ENCODE measurements around the gene ARSD. TPM values are rescaled to one million over a fixed set of nuclear protein-coding genes. Genes with fewer than 3 reads are reported as not detected.

ARSD gene
- total RNA-seq, 1 experiment from 2014 or later = 8.0 TPM

DNA sequence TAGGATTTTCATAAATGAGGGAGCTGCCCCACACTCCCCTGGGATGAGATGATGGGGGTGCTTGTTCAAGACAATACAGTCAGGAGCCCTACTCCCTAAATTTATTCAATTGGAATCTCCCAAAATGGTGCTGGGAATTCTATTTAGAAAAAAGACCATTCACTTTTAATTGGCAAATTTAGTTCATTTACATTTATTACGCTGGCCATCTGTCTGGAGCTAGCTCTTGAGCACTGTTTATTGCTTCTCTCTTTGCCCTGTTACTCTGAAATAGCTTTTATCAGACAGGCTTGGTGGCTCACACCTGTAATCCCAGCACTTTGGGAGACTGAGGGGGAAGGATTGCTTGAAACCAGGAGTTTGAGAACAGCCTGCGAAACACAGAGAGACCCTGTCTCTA, 2.0 kb upstream of the ARSD start (continued):
- TF ChIP-seq YY1 (IDR thresholded peaks at IDR 0.05; ENCODE audit: extremely low read depth, insufficient replicate concordance, low read depth, low read length) (no peak), SIN3A (IDR thresholded peaks at IDR 0.05; ENCODE audit: low read depth) (no peak), POLR2A (IDR thresholded peaks at IDR 0.05; ENCODE audit: borderline replicate concordance, extremely low read depth, insufficient read depth, insufficient read length) (no peak), ZNF274 (IDR thresholded peaks at IDR 0.05; ENCODE audit: low read depth, low read length) (no peak)

DNA sequence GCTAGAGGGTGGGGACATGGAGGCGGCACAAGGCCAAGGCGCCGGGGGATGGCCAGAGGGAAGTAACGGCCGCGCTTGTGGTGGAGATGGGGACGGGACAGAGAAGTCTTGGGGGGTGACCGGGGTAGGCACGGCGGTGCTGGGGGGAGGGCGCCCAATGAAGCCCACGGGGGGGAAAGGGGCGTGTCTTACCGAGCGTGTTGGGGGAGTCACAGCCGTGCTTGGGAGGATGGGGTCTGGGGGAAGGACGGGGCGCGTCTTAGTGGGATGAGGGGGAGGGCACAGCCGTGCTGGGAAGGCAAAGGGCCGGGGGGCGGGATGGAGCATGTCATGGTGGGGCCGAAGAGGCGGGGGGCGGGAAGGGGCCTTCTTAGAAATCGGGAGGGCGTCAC, 952 bp downstream of the ARSD start:
- H3K4me2 ChIP-seq (ENCODE audit: low read length) = peak overlapping the region; percentile 70
- intact Hi-C loops (cut with micrococcal nuclease) = no loop called here
- no peak overlapping the region for H2AFZ ChIP-seq (ENCODE audit: low read depth, low read length, poor library complexity, severe bottlenecking)
- peak; percentile 1; the same call in 1 of the 2 replicates for ATAC-seq
- peak overlapping the region; percentile 55 to 63; a peak in 3 of 4 replicates for H3K4me3 ChIP-seq (replicated peaks in 1 of 2; ENCODE audit: low read depth in 1 of 2, low read length in 2 of 2)
- RAD21 ChIA-PET (ENCODE audit: low non-redundant PET in 1 of 2, low total read pairs in 2 of 2, uncharacterized antibody in 2 of 2, unreplicated experiment in 2 of 2) = no interaction called here
- POLR2A ChIA-PET = interaction anchor here (0.6 kb wide), 2 partner anchors 19 to 186 kb away, joined by 4 to 7 read pairs; no protein-coding TSS in a partner anchor
- no peak overlapping the region for H3K27ac ChIP-seq (ENCODE audit: low read depth, low read length)
- H3K36me3 ChIP-seq (ENCODE audit: control insufficient read depth in 1 of 2, insufficient read depth in 2 of 2, low read length in 2 of 2) = no peaks in the 10 kb centered on the region
- CTCF ChIA-PET = no interaction called here
- no peaks in the 10 kb centered on the region; a peak in 1 of 4 replicates for H3K4me1 ChIP-seq (ENCODE audit: control insufficient read depth in 1 of 2, insufficient read depth in 2 of 2, low read length in 2 of 2)
- no peaks in the 10 kb centered on the region for H3K9me3 ChIP-seq (ENCODE audit: control insufficient read depth in 1 of 2, insufficient read depth in 1 of 2, low read depth in 1 of 2, low read length in 2 of 2)
- no peaks in the 10 kb centered on the region for H4K20me1 ChIP-seq (ENCODE audit: insufficient read depth)
- BruUV-seq (replicated peaks) = no TSS peak
- no peak overlapping the region for H3K9ac ChIP-seq (ENCODE audit: low read length)
- DNase-seq (ENCODE audit: low read depth, low spot score) = no peak
- no peaks in the 10 kb centered on the region for H3K79me2 ChIP-seq (ENCODE audit: insufficient read depth, low read length)
- H3K9me2 ChIP-seq (ENCODE audit: insufficient read depth) = no peaks in the 10 kb centered on the region
- TF ChIP-seq ZFX (IDR thresholded peaks at IDR 0.05) (no peak), ELF1 (IDR thresholded peaks at IDR 0.05; ENCODE audit: borderline replicate concordance, low read depth) (no peak), EZH2 (IDR thresholded peaks at IDR 0.05) (no peak), FOSL1 (IDR thresholded peaks at IDR 0.05; ENCODE audit: low read depth) (no peak), RAD21 (IDR thresholded peaks at IDR 0.05; ENCODE audit: low read depth) (no peak), JUND (IDR thresholded peaks at IDR 0.05) (no peak), CEBPB (IDR thresholded peaks at IDR 0.05; ENCODE audit: low read depth) (no peak), YY1 (IDR thresholded peaks at IDR 0.05; ENCODE audit: extremely low read depth, insufficient replicate concordance, low read depth, low read length) (no peak), EZH2phosphoT487 (IDR thresholded peaks at IDR 0.05; ENCODE audit: borderline replicate concordance) (no peak), CBX3 (IDR thresholded peaks at IDR 0.05; ENCODE audit: low read depth) (no peak), SIN3A (IDR thresholded peaks at IDR 0.05; ENCODE audit: low read depth) (no peak), TCF7L2 (IDR thresholded peaks at IDR 0.05; ENCODE audit: borderline replicate concordance, extremely low read depth, insufficient read depth, insufficient read length) (no peak), ZNF274 (IDR thresholded peaks at IDR 0.05; ENCODE audit: low read depth, low read length) (no peak), SRF (IDR thresholded peaks at IDR 0.05; ENCODE audit: low read depth) (no peak)
- TF ChIP-seq, protein P1, sequence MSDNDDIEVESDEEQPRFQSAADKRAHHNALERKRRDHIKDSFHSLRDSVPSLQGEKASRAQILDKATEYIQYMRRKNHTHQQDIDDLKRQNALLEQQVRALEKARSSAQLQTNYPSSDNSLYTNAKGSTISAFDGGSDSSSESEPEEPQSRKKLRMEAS (IDR thresholded peaks at IDR 0.05) = no peak
- TF ChIP-seq, protein P2, sequence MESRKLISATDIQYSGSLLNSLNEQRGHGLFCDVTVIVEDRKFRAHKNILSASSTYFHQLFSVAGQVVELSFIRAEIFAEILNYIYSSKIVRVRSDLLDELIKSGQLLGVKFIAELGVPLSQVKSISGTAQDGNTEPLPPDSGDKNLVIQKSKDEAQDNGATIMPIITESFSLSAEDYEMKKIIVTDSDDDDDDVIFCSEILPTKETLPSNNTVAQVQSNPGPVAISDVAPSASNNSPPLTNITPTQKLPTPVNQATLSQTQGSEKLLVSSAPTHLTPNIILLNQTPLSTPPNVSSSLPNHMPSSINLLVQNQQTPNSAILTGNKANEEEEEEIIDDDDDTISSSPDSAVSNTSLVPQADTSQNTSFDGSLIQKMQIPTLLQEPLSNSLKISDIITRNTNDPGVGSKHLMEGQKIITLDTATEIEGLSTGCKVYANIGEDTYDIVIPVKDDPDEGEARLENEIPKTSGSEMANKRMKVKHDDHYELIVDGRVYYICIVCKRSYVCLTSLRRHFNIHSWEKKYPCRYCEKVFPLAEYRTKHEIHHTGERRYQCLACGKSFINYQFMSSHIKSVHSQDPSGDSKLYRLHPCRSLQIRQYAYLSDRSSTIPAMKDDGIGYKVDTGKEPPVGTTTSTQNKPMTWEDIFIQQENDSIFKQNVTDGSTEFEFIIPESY (IDR thresholded peaks at IDR 0.05; ENCODE audit: extremely low read depth, insufficient replicate concordance, low read length) = no peak
- TF ChIP-seq, protein P3, sequence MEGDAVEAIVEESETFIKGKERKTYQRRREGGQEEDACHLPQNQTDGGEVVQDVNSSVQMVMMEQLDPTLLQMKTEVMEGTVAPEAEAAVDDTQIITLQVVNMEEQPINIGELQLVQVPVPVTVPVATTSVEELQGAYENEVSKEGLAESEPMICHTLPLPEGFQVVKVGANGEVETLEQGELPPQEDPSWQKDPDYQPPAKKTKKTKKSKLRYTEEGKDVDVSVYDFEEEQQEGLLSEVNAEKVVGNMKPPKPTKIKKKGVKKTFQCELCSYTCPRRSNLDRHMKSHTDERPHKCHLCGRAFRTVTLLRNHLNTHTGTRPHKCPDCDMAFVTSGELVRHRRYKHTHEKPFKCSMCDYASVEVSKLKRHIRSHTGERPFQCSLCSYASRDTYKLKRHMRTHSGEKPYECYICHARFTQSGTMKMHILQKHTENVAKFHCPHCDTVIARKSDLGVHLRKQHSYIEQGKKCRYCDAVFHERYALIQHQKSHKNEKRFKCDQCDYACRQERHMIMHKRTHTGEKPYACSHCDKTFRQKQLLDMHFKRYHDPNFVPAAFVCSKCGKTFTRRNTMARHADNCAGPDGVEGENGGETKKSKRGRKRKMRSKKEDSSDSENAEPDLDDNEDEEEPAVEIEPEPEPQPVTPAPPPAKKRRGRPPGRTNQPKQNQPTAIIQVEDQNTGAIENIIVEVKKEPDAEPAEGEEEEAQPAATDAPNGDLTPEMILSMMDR (IDR thresholded peaks at IDR 0.05 in 2 of 3, conservative IDR thresholded peaks at IDR 0.05 in 1 of 3; ENCODE audit: borderline replicate concordance in 1 of 3, insufficient read depth in 1 of 3, low read depth in 2 of 3, low read length in 2 of 3) = no peak
- no peaks in the 10 kb centered on the region for H3K27me3 ChIP-seq (ENCODE audit: insufficient read depth, low read length)

Measured in HCT116 (cell line).